GM21576 (cell line): ENCODE results near the gene TMEM108.
A peak's percentile ranks its signal among the peaks of the same experiment; 100 is the strongest.

Source experiments
- ATAC-seq: cut with Tn5 transposase; IDR thresholded peaks from one replicate; pipeline ENCODE4 v1.9.1; 2021; ENCODE audit warnings: mild to moderate bottlenecking, moderate library complexity; ENCODE audit not compliant: unreplicated experiment

The TMEM108 gene

GRCh38 chr3:133113927-133114597 lies 75.9 kb downstream of the TMEM108 start:
- no peak for ATAC-seq

DNA sequence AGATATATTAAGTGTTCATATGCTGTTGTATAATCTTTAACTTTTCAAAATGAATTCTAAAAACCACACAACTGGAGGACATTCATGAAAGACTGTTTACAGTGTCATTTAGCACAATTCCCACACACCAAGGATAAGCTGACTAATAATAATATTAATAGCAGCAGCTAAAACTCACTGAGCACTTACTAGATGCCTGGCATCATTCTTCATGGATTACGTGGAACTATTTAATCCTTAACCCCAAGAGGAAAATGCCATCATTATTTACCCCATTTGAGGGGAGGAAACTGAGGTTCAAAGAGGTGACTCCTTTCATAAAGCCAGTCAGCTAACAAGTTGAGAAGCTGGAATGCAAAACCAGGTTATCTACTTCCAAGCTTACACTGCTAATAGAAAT lies 77.0 kb downstream of the TMEM108 start:
- no peak for ATAC-seq

- ATAC-seq: no peak
Measured at GRCh38 chr3:133117342-133117741, 79.2 kb downstream of the TMEM108 start.

GRCh38 chr3:133119176-133119575 lies 81.0 kb downstream of the TMEM108 start:
- ATAC-seq: no peak

DNA sequence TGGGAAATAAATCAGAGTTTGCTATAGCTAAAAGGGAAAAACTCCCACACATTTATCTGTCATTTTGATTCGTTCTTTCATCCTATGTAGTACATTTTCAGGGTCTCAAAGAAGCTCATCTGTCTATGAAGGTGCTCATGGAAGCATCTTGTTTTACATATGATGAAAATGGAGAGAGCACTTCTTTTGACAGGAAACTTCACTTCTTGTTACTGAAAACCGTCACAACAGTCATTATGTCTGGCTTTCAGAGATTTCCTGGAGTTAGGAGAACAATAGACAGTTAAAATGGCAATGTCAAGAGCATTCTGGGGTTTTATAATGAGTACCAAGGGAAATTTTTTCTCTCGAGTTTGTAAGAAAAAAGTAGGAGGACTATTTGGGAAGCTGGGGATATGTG lies 83.3 kb downstream of the TMEM108 start:
- ATAC-seq: no peak

DNA sequence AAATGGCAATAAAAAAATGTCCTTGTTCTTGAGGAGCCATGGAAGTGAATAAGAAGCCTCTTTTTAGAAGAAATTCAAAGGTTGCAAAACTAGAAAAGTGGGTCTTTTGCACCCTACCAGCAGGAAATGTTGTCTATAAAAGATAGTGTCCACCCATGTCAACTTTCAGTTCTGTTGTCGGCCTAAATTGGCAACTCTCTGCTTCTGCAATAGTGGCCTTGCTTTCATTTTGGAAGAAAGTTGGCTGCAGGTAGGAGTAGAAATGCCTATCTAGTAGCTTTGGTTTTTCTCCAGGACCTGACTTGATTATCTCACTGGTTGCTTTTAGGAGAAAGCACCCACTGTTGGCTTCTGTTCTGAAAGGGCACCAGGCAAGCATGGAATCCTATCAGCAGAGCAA lies 85.4 kb downstream of the TMEM108 start:
- ATAC-seq: no peak

GRCh38 chr3:133124511-133124910 lies 86.3 kb downstream of the TMEM108 start:
- no peak for ATAC-seq

DNA sequence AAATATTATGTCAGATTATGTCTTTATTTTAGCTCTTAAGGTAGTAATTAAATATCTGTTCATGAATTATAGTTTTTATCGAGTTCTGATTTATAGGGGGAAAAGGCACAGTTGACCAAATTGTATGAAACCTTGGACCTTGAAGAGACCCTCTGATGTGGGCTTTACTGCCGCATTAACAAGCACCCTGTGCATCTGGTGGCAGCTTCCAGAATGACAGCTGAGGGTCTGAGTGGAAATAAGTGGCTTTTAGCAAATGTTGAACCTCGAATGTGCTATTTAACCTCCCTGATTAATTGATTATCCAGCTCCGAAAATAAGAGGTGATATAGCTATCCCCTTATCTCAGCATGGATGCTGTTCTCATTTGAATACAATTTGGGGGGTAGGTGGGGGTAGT lies 87.0 kb downstream of the TMEM108 start:
- ATAC-seq: no peak

GRCh38 chr3:133125802-133126201 lies 87.6 kb downstream of the TMEM108 start:
- no peak for ATAC-seq

DNA sequence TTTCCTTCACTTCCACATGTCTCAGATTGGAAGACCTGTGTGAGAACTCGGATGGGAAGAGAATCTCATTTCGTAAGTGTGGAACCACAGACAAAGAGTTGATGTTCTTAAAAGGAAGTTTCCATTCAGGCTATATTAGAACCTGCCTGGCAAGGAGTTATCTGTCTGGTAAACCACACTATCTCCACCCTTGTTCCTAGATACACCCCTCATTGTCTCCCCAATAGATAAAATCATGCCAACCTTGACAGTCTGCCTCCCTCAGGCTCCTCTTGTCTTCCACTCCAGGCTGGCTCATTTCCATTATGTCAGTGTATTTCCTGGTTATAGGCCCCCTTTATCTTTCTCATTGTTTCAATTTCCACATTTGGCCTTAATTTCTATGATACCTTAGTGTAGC lies 89.2 kb downstream of the TMEM108 start:
- ATAC-seq: no peak

- no peak for ATAC-seq
Measured at GRCh38 chr3:133130168-133130567, 92.0 kb downstream of the TMEM108 start.

DNA sequence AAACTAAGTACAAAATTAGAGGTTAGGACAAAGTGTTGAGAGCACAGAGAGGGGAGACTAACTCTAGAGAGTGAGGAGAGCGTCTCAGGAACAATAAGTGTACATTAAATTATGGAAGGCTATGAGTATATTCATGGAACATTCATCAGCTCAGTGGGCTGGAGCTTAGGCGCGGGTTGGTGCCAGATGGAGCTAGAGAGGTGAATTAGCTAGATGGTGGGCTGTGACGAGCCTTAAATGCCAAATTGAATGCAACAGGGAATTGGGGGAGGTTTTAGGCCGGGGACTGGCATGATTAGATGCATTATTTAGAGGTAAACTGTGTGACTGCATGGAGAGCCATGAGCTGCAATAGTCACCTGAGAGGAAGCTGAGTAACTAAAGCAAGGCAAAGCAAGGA lies 97.1 kb downstream of the TMEM108 start:
- no peak for ATAC-seq

DNA sequence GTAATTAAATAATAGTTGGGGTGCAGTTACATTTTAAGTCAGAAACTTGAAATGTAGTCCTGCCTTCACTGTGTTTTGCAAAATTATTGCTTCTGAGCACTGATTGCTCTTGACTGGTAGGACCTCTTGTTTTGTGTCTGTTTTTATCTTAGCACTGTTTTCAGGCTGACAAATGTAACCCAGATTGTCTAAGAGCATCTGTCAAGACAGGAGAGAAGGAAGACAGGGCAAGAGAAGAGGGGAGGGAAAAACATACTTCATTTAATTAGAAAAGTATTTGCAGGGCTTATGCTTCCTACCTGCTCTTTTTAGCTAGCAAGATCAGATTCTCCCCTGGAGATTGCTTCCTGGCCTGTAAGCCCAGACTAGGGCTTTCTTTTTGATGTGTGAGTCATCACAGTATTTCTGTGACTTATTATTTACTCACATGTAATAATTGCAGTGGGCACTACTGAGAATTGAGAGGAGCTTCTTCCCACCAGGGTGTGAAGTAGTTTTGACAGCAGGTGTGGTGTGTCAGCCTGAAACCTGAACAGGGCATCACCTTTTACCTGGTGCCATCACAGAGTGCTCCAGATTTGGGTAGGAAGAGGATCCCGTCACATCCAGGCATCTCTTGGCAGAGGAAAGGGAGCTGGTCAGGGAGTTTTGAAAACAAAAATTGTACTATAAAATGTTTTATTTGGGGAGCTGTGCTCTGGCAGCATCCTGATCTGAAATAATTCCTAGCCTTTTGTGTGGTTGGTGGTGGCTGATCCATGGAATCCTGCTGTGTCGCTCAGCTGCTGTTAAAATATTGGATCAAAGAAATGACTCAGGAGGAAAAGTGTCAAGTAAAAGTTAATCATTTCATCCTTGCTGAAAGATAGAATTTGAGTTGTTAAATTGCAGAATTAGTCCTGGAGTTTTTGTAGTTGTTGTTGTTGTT lies 98.2 kb downstream of the TMEM108 start:
- peak; percentile 53 for ATAC-seq

- ATAC-seq: no peak
Measured at GRCh38 chr3:133137042-133137996, 99.1 kb downstream of the TMEM108 start.

GRCh38 chr3:133138017-133138416 lies 99.8 kb downstream of the TMEM108 start:
- ATAC-seq: peak; percentile 89

GRCh38 chr3:133152056-133152455 lies 113.9 kb downstream of the TMEM108 start:
- no peak for ATAC-seq

GRCh38 chr3:133152681-133153220 lies 114.6 kb downstream of the TMEM108 start:
- ATAC-seq: no peak

GRCh38 chr3:133153382-133153781 lies 115.2 kb downstream of the TMEM108 start:
- no peak for ATAC-seq

GRCh38 chr3:133157716-133158115 lies 119.5 kb downstream of the TMEM108 start:
- ATAC-seq: no peak

DNA sequence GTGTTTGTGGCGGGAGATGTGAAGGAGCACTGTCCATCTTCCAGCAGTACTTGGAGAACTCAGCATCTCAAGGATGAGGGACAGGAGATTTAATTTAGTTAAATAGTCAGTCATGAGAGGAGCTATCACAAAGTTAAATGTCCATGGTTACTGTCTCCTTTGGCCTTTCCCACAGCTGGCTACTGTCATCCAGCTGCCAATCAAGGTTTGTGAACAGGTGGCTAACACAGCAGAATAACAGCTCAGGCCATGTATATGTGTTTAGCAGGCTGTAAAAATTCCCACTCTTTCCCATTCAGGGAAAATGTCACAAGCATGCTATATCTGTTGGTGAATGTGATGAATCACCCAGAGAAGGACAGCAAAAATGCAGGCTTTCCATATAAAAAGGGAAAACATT lies 120.5 kb downstream of the TMEM108 start:
- no peak for ATAC-seq
